ENCODE measurements around the gene TLCD1.

- TF ChIP-seq CTCF (IDR thresholded peaks at IDR 0.05) (no peak), POLR2A (IDR thresholded peaks at IDR 0.05; ENCODE audit: low read length) (no peak), ZSCAN20 (CRISPR knock-in tag; IDR thresholded peaks at IDR 0.05) (no peak), RAD21 (conservative IDR thresholded peaks at IDR 0.05 in 1 of 2, IDR thresholded peaks at IDR 0.05 in 1 of 2) (no peak), EHMT2 (IDR thresholded peaks at IDR 0.05; ENCODE audit: low read depth) (no peak), EP300 (IDR thresholded peaks at IDR 0.05) (no peak)
- TF ChIP-seq, protein P1, sequence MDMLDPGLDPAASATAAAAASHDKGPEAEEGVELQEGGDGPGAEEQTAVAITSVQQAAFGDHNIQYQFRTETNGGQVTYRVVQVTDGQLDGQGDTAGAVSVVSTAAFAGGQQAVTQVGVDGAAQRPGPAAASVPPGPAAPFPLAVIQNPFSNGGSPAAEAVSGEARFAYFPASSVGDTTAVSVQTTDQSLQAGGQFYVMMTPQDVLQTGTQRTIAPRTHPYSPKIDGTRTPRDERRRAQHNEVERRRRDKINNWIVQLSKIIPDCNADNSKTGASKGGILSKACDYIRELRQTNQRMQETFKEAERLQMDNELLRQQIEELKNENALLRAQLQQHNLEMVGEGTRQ (IDR thresholded peaks at IDR 0.05) = no peak
These were observed 39.7 kb downstream of the TLCD1 start for GRCh38 chr17:28686296-28686695.
